Endothelial cell of umbilical vein (primary cell): ENCODE data around the gene CDC42SE2. TPM values are rescaled to one million over a fixed set of nuclear protein-coding genes. Genes with fewer than 3 reads are reported as not detected.

ENCODE experiments used
- BruUV-seq: library from RNA; stranded (reverse); fragments of 400-500 nt; replicated peaks from 2 replicates; lab custom pipeline; 2021; lab: Mats Ljungman, UMichigan
- CTCF ChIA-PET: fragments of 300-600, 350-600 bp; sonication (Branson Sonifier 250); formaldehyde crosslinking; loops from one replicate; lab custom pipeline; 2021; ENCODE audit warnings: antibody characterized with exemption, inconsistent platforms; lab: Charles Lee
- POLR2A ChIA-PET: fragments of 300-600, 350-600 bp; sonication (Branson Sonifier 250); formaldehyde crosslinking; loops from one replicate; lab custom pipeline; 2021; ENCODE audit warnings: antibody characterized with exemption, inconsistent platforms; lab: Charles Lee
- DNase-seq: peaks from one replicate; pipeline ENCODE4 v3.0.0-alpha.2; 2011; ENCODE audit warnings: low read depth, low spot score
- FAIRE-seq: peaks from 2 replicates; lab custom pipeline; 2011; peaks lifted over from hg19 to GRCh38; lab: Jason Lieb, UNC
- H2AFZ ChIP-seq: 2 replicates; pipeline ENCODE4 v1.6.0; 2012; ENCODE audit warnings: low read depth, low read length, control low read depth, inconsistent platforms
- H3K27ac ChIP-seq: 2 replicates; pipeline ENCODE4 v1.5.1; 2011; ENCODE audit warnings: low read depth, mild to moderate bottlenecking, control low read depth, low read length, moderate library complexity; ENCODE audit not compliant: insufficient read depth
- H3K27me3 ChIP-seq, 2 experiments: 2 replicates each; pipeline versions ENCODE4 v1.6.0 to v1.6.1; 2011; ENCODE audit warnings: low read length in 2 of 2, mixed read lengths in 1 of 2; ENCODE audit not compliant: control insufficient read depth in 2 of 2, insufficient read depth in 2 of 2
- H3K36me3 ChIP-seq, 2 experiments: 2 replicates in 1 of 2; 3 replicates in 1 of 2; pipeline ENCODE4 v1.5.1; 2011; ENCODE audit warnings: low read length in 2 of 2, mild to moderate bottlenecking in 1 of 2, moderate library complexity in 1 of 2; ENCODE audit not compliant: control insufficient read depth in 2 of 2, insufficient read depth in 2 of 2; ENCODE audit errors: extremely low read depth in 1 of 2
- H3K4me1 ChIP-seq: 3 replicates; pipeline ENCODE4 v1.5.1; 2011; ENCODE audit warnings: mild to moderate bottlenecking, low read length; ENCODE audit not compliant: control insufficient read depth, insufficient read depth; ENCODE audit errors: extremely low read depth
- H3K4me2 ChIP-seq: 2 replicates; pipeline ENCODE4 v1.6.1; 2011; ENCODE audit warnings: low read length, control low read depth, mixed read lengths; ENCODE audit not compliant: insufficient read depth
- H3K4me3 ChIP-seq, 3 experiments: fragments of 200-600 bp in 1 of 3; sonication (generic), shearing (Covaris generic) in 1 of 3; replicated peaks in 1 of 3; 2 replicates each; pipeline ENCODE4 v1.5.1; 2011 to 2016; ENCODE audit warnings: control low read depth in 3 of 3, low read length in 3 of 3, mild to moderate bottlenecking in 2 of 3, inconsistent platforms in 1 of 3, low read depth in 1 of 3, moderate library complexity in 1 of 3; ENCODE audit not compliant: insufficient read depth in 1 of 3
- H3K79me2 ChIP-seq: 2 replicates; pipeline ENCODE4 v1.6.0; 2012; ENCODE audit warnings: low read length, inconsistent platforms; ENCODE audit not compliant: control insufficient read depth, insufficient read depth
- H3K9ac ChIP-seq: replicated peaks from 2 replicates; pipeline ENCODE3; 2011; ENCODE audit warnings: low read length, control low read depth; ENCODE audit not compliant: insufficient read depth; ENCODE audit errors: extremely low read depth
- H3K9me1 ChIP-seq: replicated peaks from 3 replicates; pipeline ENCODE4 v1.6.0; 2011; ENCODE audit warnings: mild to moderate bottlenecking, low read length; ENCODE audit not compliant: control insufficient read depth, insufficient read depth; ENCODE audit errors: extremely low read depth
- H3K9me3 ChIP-seq: replicated peaks from 2 replicates; pipeline ENCODE4 v1.5.1; 2012; ENCODE audit warnings: low read length, inconsistent platforms; ENCODE audit not compliant: control insufficient read depth, insufficient read depth
- H4K20me1 ChIP-seq: replicated peaks from 2 replicates; pipeline ENCODE3; 2011; ENCODE audit warnings: mild to moderate bottlenecking, low read length; ENCODE audit not compliant: control insufficient read depth, insufficient read depth; ENCODE audit errors: extremely low read depth
- CTCF ChIP-seq, 2 donors: IDR thresholded peaks; 1 replicate in 1 of 2; 2 replicates in 1 of 2; pipeline ENCODE4 v1.5.1; 2011; ENCODE audit warnings: low read length in 2 of 2, mild to moderate bottlenecking in 2 of 2, moderate library complexity in 2 of 2, control low read depth in 1 of 2, inconsistent platforms in 1 of 2, low read depth in 1 of 2; ENCODE audit not compliant: insufficient read depth in 1 of 2; ENCODE audit errors: extremely low read depth in 1 of 2
- EZH2 ChIP-seq: IDR thresholded peaks from 2 replicates; pipeline ENCODE4 v1.6.1; 2012; ENCODE audit warnings: borderline replicate concordance, low read depth, mild to moderate bottlenecking, moderate library complexity, low read length, inconsistent platforms; ENCODE audit not compliant: severe bottlenecking
- FOS ChIP-seq: IDR thresholded peaks from 2 replicates; pipeline ENCODE4 v1.6.1; 2011; ENCODE audit warnings: mild to moderate bottlenecking, low read length, moderate library complexity, borderline replicate concordance; ENCODE audit not compliant: insufficient read depth
- GATA2 ChIP-seq: IDR thresholded peaks from 2 replicates; pipeline ENCODE4 v1.7.0; 2011; ENCODE audit warnings: low read depth, mild to moderate bottlenecking, moderate library complexity, mixed read lengths, low read length; ENCODE audit not compliant: insufficient read length, insufficient read depth
- JUN ChIP-seq: IDR thresholded peaks from 2 replicates; pipeline ENCODE4 v1.6.1; 2011; ENCODE audit warnings: borderline replicate concordance, low read depth; ENCODE audit not compliant: insufficient read length, insufficient read depth
- MAX ChIP-seq: IDR thresholded peaks from 2 replicates; pipeline ENCODE4 v1.6.1; 2011; ENCODE audit not compliant: insufficient read depth, insufficient read length
- MYC ChIP-seq: IDR thresholded peaks from one replicate; pipeline ENCODE4 v1.6.1; 2011; ENCODE audit warnings: mild to moderate bottlenecking, low read depth, low read length
- POLR2A ChIP-seq: IDR thresholded peaks from 2 replicates; pipeline ENCODE4 v1.6.1; 2012; ENCODE audit warnings: low read depth, mild to moderate bottlenecking, control low read depth, low read length
- POLR2AphosphoS5 ChIP-seq: IDR thresholded peaks from 2 replicates; pipeline ENCODE4 v1.6.1; 2012; ENCODE audit warnings: low read depth, mild to moderate bottlenecking, control low read depth, low read length, moderate library complexity; ENCODE audit not compliant: insufficient read depth
- dilution Hi-C: fragments of 300-500 bp; cut with MboI; formaldehyde crosslinking; loops from one replicate; pipeline ENCODE4 v1.15.0; 2019; ENCODE audit warnings: low sequenced_read_pairs; ENCODE audit not compliant: extremely low pct_ligation_motif_present
- intact Hi-C: fragments of 100-400 bp; cut with micrococcal nuclease; formaldehyde crosslinking; loops from one replicate; pipeline ENCODE4 v1.10.0; 2022
- polyA plus RNA-seq, 4 experiments: library from polyadenylated mRNA; depleted of rRNA in 3 of 4; stranded (reverse) in 3 of 4; unstranded in 1 of 4; fragments of >200 nt; gene quantifications; 2 replicates each; pipeline versions ENCODE4 v1.2.1 to v1.2.3, GENCODE V29; 2011 to 2012; ENCODE audit warnings: missing spikeins in 1 of 4
- total RNA-seq: library from RNA; stranded (reverse); gene quantifications from 2 replicates; pipeline ENCODE4 v1.2.3, GENCODE V29; 2021

CDC42SE2 gene
- total and polyA plus RNA-seq, 2 donors (not counting 3 experiments of a cell fraction or from before 2014, with no cell fraction given): 14.7 to 21.9 TPM

DNA sequence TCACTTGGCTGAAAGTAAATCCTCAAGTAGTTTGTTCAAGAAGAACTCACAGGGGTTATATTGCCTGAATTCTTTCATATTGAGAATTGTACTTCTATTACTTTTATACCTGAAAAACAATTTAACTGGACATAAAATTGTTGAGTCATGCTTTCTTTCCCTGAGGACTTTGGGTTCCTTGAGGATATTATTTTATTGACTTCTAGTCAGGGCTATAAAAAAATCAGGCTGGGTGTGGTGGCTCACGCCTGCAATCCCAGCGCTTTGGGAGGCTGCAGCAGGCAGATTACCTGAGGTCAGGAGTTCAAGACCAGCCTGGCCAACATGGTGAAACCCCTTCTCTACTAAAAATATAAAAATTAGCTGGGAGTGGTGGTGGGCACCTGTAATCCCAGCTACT lies 17.9 kb upstream of the CDC42SE2 start:
- no peak overlapping the region for H3K4me2 ChIP-seq
- dilution Hi-C loops: no loop called here
- H3K9me3 ChIP-seq: no peaks in the 10 kb centered on the region
- FAIRE-seq: no peak
- H3K27me3 ChIP-seq: no peaks in the 10 kb centered on the region
- DNase-seq: no peak
- CTCF ChIA-PET: interaction anchor here (0.9 kb wide), 1 partner anchor 9 kb away, joined by 3 read pairs; no protein-coding TSS in a partner anchor
- no peaks in the 10 kb centered on the region for H3K9me1 ChIP-seq
- H2AFZ ChIP-seq: no peak overlapping the region
- no peaks in the 10 kb centered on the region for H4K20me1 ChIP-seq
- TF ChIP-seq JUN (no peak), POLR2A (no peak), POLR2AphosphoS5 (no peak), FOS (no peak), MYC (no peak), EZH2 (no peak), CTCF (IDR thresholded peaks at IDR 0.05; ENCODE audit: extremely low read depth in 1 of 2, insufficient read depth in 1 of 2, low read depth in 1 of 2, low read length in 2 of 2) (no peak), GATA2 (no peak), MAX (no peak)
- POLR2A ChIA-PET: interaction anchor here (0.7 kb wide), 1 partner anchor 106 kb away, joined by 7 read pairs; no protein-coding TSS in a partner anchor
- no peak overlapping the region for H3K27ac ChIP-seq
- H3K36me3 ChIP-seq: no peaks in the 10 kb centered on the region
- H3K79me2 ChIP-seq: no peaks in the 10 kb centered on the region
- intact Hi-C loops: no loop called here
- peaks cover 6% of the 10 kb centered on the region for H3K4me1 ChIP-seq
- BruUV-seq: no TSS peak
- no peak overlapping the region for H3K9ac ChIP-seq
- H3K4me3 ChIP-seq: no peak overlapping the region
